Small intestine (tissue), 7 donors: ENCODE measurements around the gene ZBTB12. TPM values are rescaled to one million over a fixed set of nuclear protein-coding genes. Genes with fewer than 3 reads are reported as not detected.

Experiments used
- DNase-seq, 2 donors: peaks; one replicate each; pipeline versions ENCODE4 v3.0.0 to v3.0.0-alpha.2; 2013
- FAIRE-seq: peaks from 2 replicates; lab custom pipeline; 2012; peaks lifted over from hg19 to GRCh38; lab: Jason Lieb, UNC
- H3K27ac ChIP-seq, 3 donors: one replicate each; pipeline ENCODE4 v1.5.1; 2013; ENCODE audit warnings: low read length in 2 of 3, mild to moderate bottlenecking in 2 of 3, control low read depth in 1 of 3, inconsistent platforms in 1 of 3, low read depth in 1 of 3, moderate library complexity in 1 of 3
- H3K27me3 ChIP-seq, 3 donors: one replicate each; pipeline ENCODE4 v1.6.1; 2013; ENCODE audit warnings: low read length in 3 of 3, inconsistent platforms in 1 of 3; ENCODE audit not compliant: control insufficient read depth in 3 of 3, insufficient read depth in 3 of 3
- H3K36me3 ChIP-seq, 3 donors: one replicate each; pipeline ENCODE4 v1.6.1; 2013; ENCODE audit warnings: low read length in 3 of 3, inconsistent platforms in 1 of 3, low read depth in 1 of 3, mild to moderate bottlenecking in 1 of 3, moderate library complexity in 1 of 3; ENCODE audit not compliant: control insufficient read depth in 3 of 3, insufficient read depth in 2 of 3
- H3K4me1 ChIP-seq, 3 donors: one replicate each; pipeline ENCODE4 v1.6.1; 2013; ENCODE audit warnings: low read length in 2 of 3, inconsistent platforms in 1 of 3, low read depth in 1 of 3, mild to moderate bottlenecking in 1 of 3, moderate library complexity in 1 of 3; ENCODE audit not compliant: control insufficient read depth in 3 of 3, insufficient read depth in 2 of 3
- H3K4me3 ChIP-seq, 3 donors: one replicate each; pipeline ENCODE4 v1.5.1; 2013; ENCODE audit warnings: low read length in 3 of 3, control low read depth in 1 of 3, inconsistent platforms in 1 of 3, low read depth in 1 of 3, mild to moderate bottlenecking in 1 of 3, moderate library complexity in 1 of 3
- H3K9me3 ChIP-seq, 2 donors: one replicate each; pipeline ENCODE4 v1.6.1; 2013; ENCODE audit warnings: low read depth in 1 of 2, low read length in 1 of 2; ENCODE audit not compliant: control insufficient read depth in 2 of 2, insufficient read depth in 1 of 2
- WGBS, 3 donors: extraction: QIAGEN DNeasy Blood & Tissue Kit; methylation state at CpG; one replicate each; pipeline ENCODE4 v1.1.7; 2013; 5-methylcytosine and 5-hydroxymethylcytosine counted together
- polyA plus RNA-seq, 4 donors: library from polyadenylated mRNA; stranded (reverse) in 3 of 4; unstranded in 1 of 4; fragments of 200-250 nt in 3 of 4; fragments of 120-200 nt in 1 of 4; gene quantifications; one replicate each; pipeline versions ENCODE4 v1.2.1 to v1.2.3, GENCODE V29; 2013
- donor health status: healthy with polysubstance abuse.
- donor health status: control.
- donor health status: control.
- donor health status: Bipolar disorder and iron deficiency.
- donor health status: healthy.

ZBTB12 gene
- polyA plus RNA-seq, 4 donors = 1.6 to 12.5 (median 5.2) TPM

GRCh38 chr6:31887173-31888007 lies 14.5 kb downstream of the ZBTB12 start:
- H3K27me3 ChIP-seq = no peaks in the 10 kb centered on the region
- H3K36me3 ChIP-seq = peaks cover 5 to 87% (median 24%) of the 10 kb centered on the region in 3 donors
- WGBS, 3 donors = 85 to 92% (median 86%) methylated on average over 15 to 19 of the region's 19 CpGs
- no peaks in the 10 kb centered on the region for H3K9me3 ChIP-seq
- H3K4me3 ChIP-seq = no peak overlapping the region
- H3K27ac ChIP-seq = no peak overlapping the region
- DNase-seq (no peak), FAIRE-seq (no peak)
- H3K4me1 ChIP-seq = no peaks in the 10 kb centered on the region

DNA sequence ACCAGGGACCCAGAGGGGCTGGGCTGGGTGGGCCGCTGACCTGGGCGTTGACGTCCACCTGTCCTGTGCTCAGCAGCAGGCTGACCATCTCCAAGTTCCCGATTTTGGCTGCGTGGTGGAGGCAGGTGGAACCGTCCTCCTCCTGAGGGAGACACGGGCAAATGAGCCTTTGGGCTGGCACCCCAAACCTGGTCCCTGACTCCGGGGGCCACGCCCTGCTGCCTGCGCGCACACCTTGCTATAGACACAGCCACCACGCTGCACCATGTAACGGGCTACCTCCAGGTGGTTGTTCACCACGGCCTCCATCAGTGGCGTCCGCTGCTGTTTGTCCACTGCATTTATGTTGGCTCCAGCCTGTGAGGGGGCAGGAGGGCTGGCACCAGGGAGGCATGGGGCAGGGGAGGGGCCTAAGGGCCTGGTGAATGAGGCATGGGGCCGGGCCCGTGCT lies 15.3 kb downstream of the ZBTB12 start:
- Histone ChIP-seq H3K27me3 (no peaks in the 10 kb centered on the region), H3K4me3 (no peak overlapping the region), H3K9me3 (no peaks in the 10 kb centered on the region), H3K4me1 (no peaks in the 10 kb centered on the region), H3K27ac (no peak overlapping the region), H3K36me3 (peaks cover 5 to 86% (median 24%) of the 10 kb centered on the region in 3 donors)
- WGBS, 3 donors = 88 to 93% (median 90%) methylated on average over 13 to 18 of the region's 18 CpGs
- DNase-seq = no peak
- no peak for FAIRE-seq

- no peaks in the 10 kb centered on the region for H3K27me3 ChIP-seq
Observed at GRCh38 chr6:31884528-31885035, 17.3 kb downstream of the ZBTB12 start.

DNA sequence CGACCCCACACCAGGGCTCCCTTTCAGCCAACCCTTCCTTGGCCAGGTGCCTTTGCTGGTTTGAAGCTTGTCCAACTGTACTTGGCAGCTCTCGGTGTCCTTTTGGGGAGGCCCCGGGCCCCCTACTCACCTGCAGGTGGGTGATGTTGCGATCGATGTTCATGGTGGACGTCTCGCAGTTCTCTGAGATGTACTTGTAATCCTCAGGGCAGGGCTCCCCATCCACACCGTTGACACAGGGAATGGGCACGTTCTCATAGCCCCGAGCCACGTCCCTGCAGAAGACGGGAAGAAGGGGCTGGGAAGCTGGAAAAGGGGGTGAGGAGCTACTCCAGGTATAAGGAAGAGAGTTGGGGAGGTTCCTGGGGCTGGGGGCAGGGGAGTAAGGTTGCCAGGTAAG lies 18.2 kb downstream of the ZBTB12 start:
- FAIRE-seq = no peak
- peaks cover 8 to 91% (median 31%) of the 10 kb centered on the region in 3 donors for H3K36me3 ChIP-seq

More at GRCh38 chr6:31884528-31885035, 17.3 kb downstream of the ZBTB12 start:
- Histone ChIP-seq H3K9me3 (no peaks in the 10 kb centered on the region), H3K4me3 (no peak overlapping the region), H3K27ac (no peak overlapping the region), H3K36me3 (peaks cover 8 to 97% (median 35%) of the 10 kb centered on the region in 3 donors), H3K4me1 (peaks cover 0 to 4% (median 0%) of the 10 kb centered on the region in 3 donors)
- DNase-seq = no peak
- WGBS, 3 donors = 95 to 96% (median 96%) methylated on average over 17 to 22 of the region's 22 CpGs
- no peak for FAIRE-seq

DNA sequence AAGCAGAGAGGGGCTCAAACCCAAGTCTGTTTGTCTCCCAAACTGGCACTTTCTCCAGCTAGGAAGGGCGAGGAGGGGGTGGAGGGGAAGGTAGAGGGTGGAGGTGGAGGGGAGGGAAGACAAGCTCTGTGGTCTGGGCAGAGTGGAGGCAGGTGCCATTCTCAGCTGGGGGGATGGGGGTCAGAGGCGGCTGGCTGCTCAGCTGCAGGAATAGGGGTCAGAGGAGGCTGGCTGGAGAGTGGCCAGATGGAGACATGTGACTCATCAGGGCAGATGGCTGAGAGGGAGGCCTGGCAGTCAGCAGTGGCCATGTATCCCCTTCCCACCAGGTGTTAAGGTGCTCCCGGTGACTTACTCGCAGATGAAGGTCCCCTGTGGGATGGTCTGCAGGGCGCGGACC lies 19.5 kb downstream of the ZBTB12 start:
- Histone ChIP-seq H3K27me3 (no peaks in the 10 kb centered on the region), H3K27ac (no peak overlapping the region), H3K36me3 (peaks cover 8 to 78% (median 23%) of the 10 kb centered on the region in 3 donors), H3K4me1 (peaks cover 0 to 11% (median 0%) of the 10 kb centered on the region in 3 donors), H3K9me3 (no peaks in the 10 kb centered on the region), H3K4me3 (no peak overlapping the region)
- WGBS, 3 donors = 85 to 95% (median 87%) methylated on average over 5 to 6 of the region's 6 CpGs
- no peak for FAIRE-seq
- no peak for DNase-seq

More for the DNA sequence above, 18.2 kb downstream of the ZBTB12 start:
- Histone ChIP-seq H3K4me1 (peaks cover 0 to 10% (median 0%) of the 10 kb centered on the region in 3 donors), H3K9me3 (no peaks in the 10 kb centered on the region), H3K27ac (no peak overlapping the region), H3K27me3 (no peaks in the 10 kb centered on the region), H3K4me3 (no peak overlapping the region)
- DNase-seq = no peak
- WGBS, 3 donors = 90 to 94% (median 94%) methylated on average over 12 of the region's 12 CpGs

GRCh38 chr6:31881136-31881859 lies 20.6 kb downstream of the ZBTB12 start:
- Histone ChIP-seq H3K27me3 (no peaks in the 10 kb centered on the region), H3K27ac (no peak overlapping the region), H3K9me3 (no peaks in the 10 kb centered on the region), H3K36me3 (peaks cover 8 to 75% (median 21%) of the 10 kb centered on the region in 3 donors), H3K4me3 (no peak overlapping the region), H3K4me1 (peaks cover 0 to 22% (median 0%) of the 10 kb centered on the region in 3 donors)
- no peak for FAIRE-seq
- no peak for DNase-seq
- WGBS, 3 donors = 87 to 92% (median 88%) methylated on average over 9 of the region's 9 CpGs

DNA sequence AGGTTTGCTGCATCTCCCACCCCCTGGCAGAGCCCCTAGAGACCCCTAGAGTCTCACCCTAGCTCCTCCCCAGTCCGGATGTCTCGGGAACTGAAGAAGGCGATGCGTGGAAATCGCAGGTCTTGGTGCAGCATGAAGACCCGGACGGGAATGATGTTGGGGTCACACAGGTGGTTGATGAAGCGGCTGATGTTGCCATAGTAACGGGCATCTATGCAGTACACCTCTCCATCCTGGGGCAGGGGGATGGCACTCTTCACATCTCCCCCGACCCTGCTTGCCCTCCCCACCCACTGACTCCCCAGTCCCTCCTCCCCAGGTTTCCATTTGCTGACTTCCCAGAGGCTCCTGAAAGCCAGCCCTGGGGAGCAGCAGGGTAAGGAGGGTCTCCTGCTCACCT lies 21.3 kb downstream of the ZBTB12 start:
- H3K9me3 ChIP-seq = no peaks in the 10 kb centered on the region
- H3K4me3 ChIP-seq = no peak overlapping the region
- DNase-seq (no peak), FAIRE-seq (no peak)
- peaks cover 0 to 24% (median 0%) of the 10 kb centered on the region in 3 donors for H3K4me1 ChIP-seq
- H3K36me3 ChIP-seq = peaks cover 8 to 76% (median 21%) of the 10 kb centered on the region in 3 donors
- 89 to 90% (median 90%) methylated on average over 10 of the region's 10 CpGs for WGBS, 3 donors
- no peaks in the 10 kb centered on the region for H3K27me3 ChIP-seq
- no peak overlapping the region for H3K27ac ChIP-seq

- peaks cover 0 to 24% (median 0%) of the 10 kb centered on the region in 3 donors for H3K4me1 ChIP-seq
- WGBS, 3 donors = 73 to 80% (median 74%) methylated on average over 10 of the region's 10 CpGs
- DNase-seq (no peak), FAIRE-seq (no peak)
- no peaks in the 10 kb centered on the region for H3K27me3 ChIP-seq
- H3K9me3 ChIP-seq = no peaks in the 10 kb centered on the region
- H3K27ac ChIP-seq = peak overlapping the region in 1 of 3 donors; percentile 99
- peaks cover 8 to 74% (median 21%) of the 10 kb centered on the region in 3 donors for H3K36me3 ChIP-seq
- H3K4me3 ChIP-seq = no peak overlapping the region
Observed at GRCh38 chr6:31879901-31880300, 22.0 kb downstream of the ZBTB12 start.
